ENCODE results near the gene SLC16A8.
"Not testable (repeated sequence)": the region's sequence is repeated elsewhere in the genome, so short reads cannot be mapped to it uniquely, and the experiment has no call there.

Gene SLC16A8

GRCh38 chr22:38088629-38089473 lies 4.9 kb upstream of the SLC16A8 start:
- peak in 1 of 56 donors; percentile 23 for DNase-seq

- DNase-seq, result no peak
Observed at GRCh38 chr22:38087855-38088254, 3.9 kb upstream of the SLC16A8 start.

GRCh38 chr22:38086942-38087341 lies 3.0 kb upstream of the SLC16A8 start:
- DNase-seq, result no peak

- no peak for DNase-seq
Observed at GRCh38 chr22:38086001-38086845, 2.2 kb upstream of the SLC16A8 start.

- no peak for DNase-seq
Observed at GRCh38 chr22:38085501-38085900, 1.5 kb upstream of the SLC16A8 start.

- no peak for DNase-seq
Observed at GRCh38 chr22:38085056-38085455, 1.1 kb upstream of the SLC16A8 start.

- no peak for DNase-seq
Observed at GRCh38 chr22:38082986-38083710, 836 bp downstream of the SLC16A8 start.

GRCh38 chr22:38081941-38082828 lies 1.8 kb downstream of the SLC16A8 start:
- no peak for DNase-seq

GRCh38 chr22:38081636-38081940 lies 2.4 kb downstream of the SLC16A8 start:
- no peak for DNase-seq

- peak in 16 of 56 donors; percentile 33 to 63 (median 45) for DNase-seq
Observed at GRCh38 chr22:38080850-38081635, 2.9 kb downstream of the SLC16A8 start.

- DNase-seq, result no peak
Observed at GRCh38 chr22:38080474-38080849, 3.5 kb downstream of the SLC16A8 start.

GRCh38 chr22:38079804-38080203 lies 4.2 kb downstream of the SLC16A8 start:
- DNase-seq, result no peak

- DNase-seq, result not testable (repeated sequence)
Observed at GRCh38 chr22:38079208-38079607, 4.8 kb downstream of the SLC16A8 start.

GRCh38 chr22:38078046-38078840 lies 5.7 kb downstream of the SLC16A8 start:
- no peak for DNase-seq

GRCh38 chr22:38077595-38077994 lies 6.4 kb downstream of the SLC16A8 start:
- DNase-seq, result no peak

GRCh38 chr22:38077096-38077495 lies 6.9 kb downstream of the SLC16A8 start:
- no peak for DNase-seq

- DNase-seq, result no peak
Observed at GRCh38 chr22:38075961-38076360, 8.0 kb downstream of the SLC16A8 start.

GRCh38 chr22:38075105-38075825 lies 8.7 kb downstream of the SLC16A8 start:
- no peak for DNase-seq
